HepG2 (cell line): ENCODE measurements around the gene SPANXN1.

Experiments used
- CTCF ChIP-seq: sonication (generic); formaldehyde crosslinking; IDR thresholded peaks from 2 replicates; pipeline ENCODE4 v1.5.0; 2020; ENCODE audit warnings: mild to moderate bottlenecking, missing genetic modification reagents, moderate library complexity
- HOXA7 ChIP-seq: sonication (generic); formaldehyde crosslinking; IDR thresholded peaks from 2 replicates; pipeline ENCODE4 v1.8.1; 2022; ENCODE audit warnings: mild to moderate bottlenecking, missing genetic modification reagents, moderate library complexity
- MIER3 ChIP-seq: IDR thresholded peaks from 2 replicates; pipeline ENCODE4 v1.6.1; 2016; ENCODE audit warnings: missing compliant biosample characterization, borderline replicate concordance
- SP1 ChIP-seq, 2 experiments: fragments of 450-650 bp in 1 of 2; sonication (generic) in 1 of 2; formaldehyde crosslinking in 1 of 2; IDR thresholded peaks; 2 replicates each; pipeline versions ENCODE4 v1.4.0 to v1.6.1; 2016 to 2020; ENCODE audit warnings: missing genetic modification reagents in 1 of 2
- ZNF274 ChIP-seq: sonication (generic); formaldehyde crosslinking; IDR thresholded peaks from 2 replicates; pipeline ENCODE4 v1.5.1; 2020; ENCODE audit warnings: mild to moderate bottlenecking, missing genetic modification reagents
- ZSCAN21 ChIP-seq: sonication (generic); formaldehyde crosslinking; IDR thresholded peaks from 2 replicates; pipeline ENCODE4 v1.8.0; 2022; ENCODE audit warnings: mild to moderate bottlenecking, missing genetic modification reagents, moderate library complexity, borderline replicate concordance
- ZZZ3 ChIP-seq: sonication (generic); formaldehyde crosslinking; IDR thresholded peaks from 2 replicates; pipeline ENCODE4 v1.4.0; 2020; ENCODE audit warnings: missing genetic modification reagents, mild to moderate bottlenecking, borderline replicate concordance
- TF ChIP-seq, protein P1 (sequence below): sonication (generic); formaldehyde crosslinking; IDR thresholded peaks from 2 replicates; pipeline ENCODE4 v1.4.0; 2020; ENCODE audit warnings: missing genetic modification reagents, mild to moderate bottlenecking, borderline replicate concordance

DNA sequence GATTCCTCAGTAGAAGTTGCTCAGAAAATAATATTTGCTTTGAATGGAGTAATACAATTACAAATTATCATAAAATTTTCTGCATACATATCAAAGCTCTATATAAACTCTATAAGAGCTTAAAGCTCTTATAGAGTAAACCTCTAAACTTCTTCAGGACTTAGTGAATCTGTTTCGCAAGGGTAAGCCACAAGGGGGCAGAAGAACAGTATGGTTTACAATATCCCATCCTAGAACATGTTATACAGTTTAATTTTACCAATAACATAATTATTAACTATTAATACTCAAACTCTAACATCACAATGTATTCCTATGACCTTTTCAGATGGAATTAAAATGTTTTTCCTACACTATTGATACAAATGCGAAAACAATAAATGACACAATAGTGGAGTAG, 33.8 kb upstream of the SPANXN1 start:
- TF ChIP-seq MIER3, result no peak
- TF ChIP-seq HOXA7 (CRISPR knock-in tag), result no peak
- no peak for TF ChIP-seq CTCF (CRISPR knock-in tag)
- no peak for TF ChIP-seq ZSCAN21 (CRISPR knock-in tag)
- no peak for TF ChIP-seq SP1 (IDR thresholded peaks at IDR 0.05)
- TF ChIP-seq SP1 (CRISPR knock-in tag; IDR thresholded peaks at IDR 0.05), result no peak
- TF ChIP-seq, protein P1, sequence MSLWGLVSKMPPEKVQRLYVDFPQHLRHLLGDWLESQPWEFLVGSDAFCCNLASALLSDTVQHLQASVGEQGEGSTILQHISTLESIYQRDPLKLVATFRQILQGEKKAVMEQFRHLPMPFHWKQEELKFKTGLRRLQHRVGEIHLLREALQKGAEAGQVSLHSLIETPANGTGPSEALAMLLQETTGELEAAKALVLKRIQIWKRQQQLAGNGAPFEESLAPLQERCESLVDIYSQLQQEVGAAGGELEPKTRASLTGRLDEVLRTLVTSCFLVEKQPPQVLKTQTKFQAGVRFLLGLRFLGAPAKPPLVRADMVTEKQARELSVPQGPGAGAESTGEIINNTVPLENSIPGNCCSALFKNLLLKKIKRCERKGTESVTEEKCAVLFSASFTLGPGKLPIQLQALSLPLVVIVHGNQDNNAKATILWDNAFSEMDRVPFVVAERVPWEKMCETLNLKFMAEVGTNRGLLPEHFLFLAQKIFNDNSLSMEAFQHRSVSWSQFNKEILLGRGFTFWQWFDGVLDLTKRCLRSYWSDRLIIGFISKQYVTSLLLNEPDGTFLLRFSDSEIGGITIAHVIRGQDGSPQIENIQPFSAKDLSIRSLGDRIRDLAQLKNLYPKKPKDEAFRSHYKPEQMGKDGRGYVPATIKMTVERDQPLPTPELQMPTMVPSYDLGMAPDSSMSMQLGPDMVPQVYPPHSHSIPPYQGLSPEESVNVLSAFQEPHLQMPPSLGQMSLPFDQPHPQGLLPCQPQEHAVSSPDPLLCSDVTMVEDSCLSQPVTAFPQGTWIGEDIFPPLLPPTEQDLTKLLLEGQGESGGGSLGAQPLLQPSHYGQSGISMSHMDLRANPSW, result no peak
- no peak for TF ChIP-seq ZNF274 (CRISPR knock-in tag)
- no peak for TF ChIP-seq ZZZ3 (CRISPR knock-in tag)
